Esophagus squamous epithelium (tissue), 5 donors: ENCODE data around the gene KIF7. TPM values are rescaled to one million over a fixed set of nuclear protein-coding genes. Genes with fewer than 3 reads are reported as not detected.

Source experiments
- DNase-seq: peaks from one replicate; lab custom pipeline; 2025; lab: John Stamatoyannopoulos, UW
- H3K27ac ChIP-seq, 4 donors: fragments of 200-600 bp; sonication (generic); one replicate each; pipeline ENCODE4 v1.5.1; 2016 to 2019; ENCODE audit warnings: mild to moderate bottlenecking in 1 of 4
- H3K27me3 ChIP-seq, 4 donors: fragments of 200-600 bp; sonication (generic); 1 replicate in 3 of 4; 2 replicates in 1 of 4; pipeline versions ENCODE4 v1.5.1 to v1.6.0; 2017 to 2021; ENCODE audit warnings: antibody characterized with exemption in 1 of 4
- H3K36me3 ChIP-seq, 3 donors: fragments of 200-600 bp; sonication (generic); one replicate each; pipeline ENCODE4 v1.5.1; 2016 to 2019
- H3K4me1 ChIP-seq, 3 donors: fragments of 200-600 bp; sonication (generic); one replicate each; pipeline ENCODE4 v1.5.1; 2017 to 2019
- H3K4me3 ChIP-seq, 4 donors: fragments of 200-600 bp; sonication (generic); 1 replicate in 3 of 4; 2 replicates in 1 of 4; pipeline ENCODE4 v1.5.1; 2016 to 2019; ENCODE audit warnings: mild to moderate bottlenecking in 2 of 4, moderate library complexity in 1 of 4
- H3K9me3 ChIP-seq, 3 donors: fragments of 200-600 bp; sonication (generic); one replicate each; pipeline ENCODE4 v1.5.1; 2016 to 2019
- CTCF ChIP-seq, 6 experiments: fragments of 450-650 bp in 4 of 6; fragments of 200-600 bp in 2 of 6; sonication (generic) in 2 of 6; IDR thresholded peaks; one replicate each; pipeline ENCODE4 v1.5.1; 2016 to 2019; ENCODE audit warnings: antibody characterized with exemption in 6 of 6, mild to moderate bottlenecking in 4 of 6, moderate library complexity in 4 of 6
- POLR2A ChIP-seq, 4 donors: fragments of 450-650 bp; IDR thresholded peaks; one replicate each; pipeline ENCODE4 v1.6.1; 2017; ENCODE audit warnings: antibody characterized with exemption in 4 of 4, mild to moderate bottlenecking in 4 of 4, moderate library complexity in 3 of 4
- WGBS, 2 donors: methylation state at CpG; one replicate each; pipeline ENCODE4 v1.1.5; 2018; 5-methylcytosine and 5-hydroxymethylcytosine counted together
- intact Hi-C: fragments of 100-400 bp; cut with DNase I; formaldehyde crosslinking; loops from one replicate; pipeline ENCODE4 v1.15.0; 2022
- total RNA-seq, 4 donors: library from RNA; depleted of rRNA; stranded (reverse); fragments of >200 nt; gene quantifications; one replicate each; pipeline ENCODE4 v1.1.0, GENCODE V29; 2016
- donor health status: DM: yes; HTN: yes; CAD: no.

Gene KIF7
- total RNA-seq, 4 donors from 2014 or later, result 0.35 to 3.4 (median 0.54) TPM

DNA sequence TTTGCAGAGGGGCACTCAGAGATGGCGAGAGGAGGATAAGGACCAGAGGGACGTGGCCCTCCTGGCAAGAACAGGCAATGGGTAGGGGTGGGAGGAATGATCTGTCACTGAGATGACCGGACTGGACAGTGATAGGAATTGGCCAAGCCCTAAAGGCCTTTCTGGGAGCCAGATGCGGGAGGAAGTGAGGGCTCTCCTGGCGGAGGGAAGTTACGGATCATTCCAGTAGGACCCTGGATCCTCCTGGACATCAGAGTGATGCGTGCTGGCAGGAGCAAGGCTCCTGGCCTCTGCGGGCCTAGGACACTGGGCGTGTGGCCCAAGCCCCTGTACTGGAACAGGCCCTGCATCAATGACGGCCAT is 23.4 kb downstream of the KIF7 start:
- Histone ChIP-seq H3K27me3 (no peaks in the 10 kb centered on the region), H3K4me1 (no peaks in the 10 kb centered on the region), H3K36me3 (peaks cover 7 to 67% (median 29%) of the 10 kb centered on the region in 3 donors), H3K4me3 (no peak overlapping the region), H3K9me3 (no peaks in the 10 kb centered on the region), H3K27ac (no peak overlapping the region)
- 87 to 90% methylated on average over 10 of the region's 10 CpGs for WGBS, 2 donors
- intact Hi-C loops, result no loop called here
- TF ChIP-seq CTCF (IDR thresholded peaks at IDR 0.05), result no peak
- no peak for TF ChIP-seq POLR2A (IDR thresholded peaks at IDR 0.05)
- DNase-seq, result no peak

DNA sequence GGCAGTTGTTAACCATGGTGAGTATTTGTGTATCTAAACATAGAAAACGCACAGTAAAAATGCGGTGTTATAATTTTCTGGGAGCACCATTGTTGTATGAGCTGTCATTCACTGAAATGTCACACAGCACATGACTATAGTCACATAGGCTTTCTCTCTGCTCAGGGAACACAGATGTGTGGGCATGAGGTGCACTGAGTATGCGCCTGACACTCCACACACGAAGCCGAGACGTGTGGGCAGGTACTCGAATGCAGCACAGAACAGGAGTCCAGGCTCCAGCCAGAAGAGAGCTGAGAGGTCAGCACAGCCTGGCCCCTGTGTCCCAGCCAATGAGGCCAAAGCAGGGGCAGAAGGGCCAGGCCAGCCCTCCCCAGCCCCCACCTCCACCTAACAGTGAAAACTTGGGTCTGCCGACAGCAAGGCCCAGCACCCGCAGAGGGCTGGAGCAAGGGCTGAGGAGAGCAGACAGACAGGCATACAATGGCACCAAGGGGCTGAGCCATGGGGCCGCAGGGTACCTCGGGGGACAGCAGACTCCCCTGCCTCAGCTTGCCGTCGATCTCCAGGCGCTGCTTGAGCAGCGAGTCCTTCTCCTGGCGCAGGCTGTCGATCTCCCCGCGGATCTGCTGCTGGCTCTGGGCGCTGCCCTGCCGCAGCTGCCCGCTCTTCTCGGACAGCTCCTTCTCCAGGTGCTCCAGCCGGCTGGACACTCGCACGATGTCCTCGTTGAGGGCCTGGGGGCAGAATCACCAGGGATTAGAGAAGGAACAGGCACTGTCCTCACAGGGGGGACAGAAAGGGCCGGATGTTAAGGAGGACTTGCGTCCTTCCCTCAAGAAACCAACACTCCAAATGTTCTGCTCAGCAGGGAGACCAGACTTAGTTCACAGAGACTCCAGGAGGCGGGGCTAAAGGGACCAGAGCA is 24.0 kb downstream of the KIF7 start:
- no peaks in the 10 kb centered on the region for H3K4me1 ChIP-seq
- H3K36me3 ChIP-seq, result peaks cover 7 to 73% (median 29%) of the 10 kb centered on the region in 3 donors
- WGBS, 2 donors, result 99 to 100% methylated on average over 8 to 10 of the region's 30 CpGs
- H3K4me3 ChIP-seq, result no peak overlapping the region
- intact Hi-C loops, result no loop called here
- TF ChIP-seq POLR2A (IDR thresholded peaks at IDR 0.05), result no peak
- DNase-seq, result no peak
- no peaks in the 10 kb centered on the region for H3K27me3 ChIP-seq
- no peaks in the 10 kb centered on the region for H3K9me3 ChIP-seq
- no peak overlapping the region for H3K27ac ChIP-seq

- WGBS, 2 donors, result 98 to 100% methylated on average over 1 to 10 of the region's 14 CpGs
- Histone ChIP-seq H3K27ac (no peak overlapping the region), H3K9me3 (no peaks in the 10 kb centered on the region), H3K4me1 (no peaks in the 10 kb centered on the region), H3K27me3 (no peaks in the 10 kb centered on the region), H3K36me3 (peaks cover 10 to 83% (median 29%) of the 10 kb centered on the region in 3 donors), H3K4me3 (no peak overlapping the region)
- intact Hi-C loops, result no loop called here
- DNase-seq, result no peak
- TF ChIP-seq CTCF (IDR thresholded peaks at IDR 0.05) (no peak), POLR2A (IDR thresholded peaks at IDR 0.05) (no peak)
These were observed 25.0 kb downstream of the KIF7 start for GRCh38 chr15:89630260-89630659.

GRCh38 chr15:89629829-89630228 is 25.4 kb downstream of the KIF7 start:
- no peak for DNase-seq

More at GRCh38 chr15:89629829-89630228, 25.4 kb downstream of the KIF7 start:
- H3K36me3 ChIP-seq, result peaks cover 12 to 87% (median 29%) of the 10 kb centered on the region in 3 donors
- 98 to 100% methylated on average over 1 to 5 of the region's 5 CpGs for WGBS, 2 donors
- intact Hi-C loops, result no loop called here
- no peak overlapping the region for H3K27ac ChIP-seq
- H3K27me3 ChIP-seq, result no peaks in the 10 kb centered on the region
- no peak overlapping the region for H3K4me3 ChIP-seq
- no peaks in the 10 kb centered on the region for H3K9me3 ChIP-seq
- TF ChIP-seq POLR2A (IDR thresholded peaks at IDR 0.05) (no peak), CTCF (IDR thresholded peaks at IDR 0.05) (no peak)
- H3K4me1 ChIP-seq, result no peaks in the 10 kb centered on the region
